K562 (cell line): ENCODE data around the gene CPT1C. TPM values are rescaled to one million over a fixed set of nuclear protein-coding genes. Genes with fewer than 3 reads are reported as not detected.
A peak's percentile ranks its signal among the peaks of the same experiment; 100 is the strongest.

Source experiments
- ELF1 ChIP-seq: fragments of 200-800 bp; sonication (Bioruptor generic); IDR thresholded peaks from 2 replicates; pipeline ENCODE4 v1.6.1; 2016; ENCODE audit warnings: missing genetic modification characterization, missing compliant biosample characterization
- EP300 ChIP-seq: IDR thresholded peaks from 2 replicates; pipeline ENCODE4 v1.6.1; 2012; ENCODE audit warnings: low read length, improper control_type of control experiment
- FOXK2 ChIP-seq, 2 experiments: fragments of 450-650 bp; IDR thresholded peaks in 1 of 2; conservative IDR thresholded peaks in 1 of 2; 2 replicates each; pipeline ENCODE4 v1.6.1; 2016; ENCODE audit warnings: low read depth in 2 of 2, mild to moderate bottlenecking in 1 of 2
- HMGN3 ChIP-seq: IDR thresholded peaks from 2 replicates; pipeline ENCODE4 v1.6.1; 2011; ENCODE audit warnings: borderline replicate concordance, low read depth, mild to moderate bottlenecking, mixed read lengths, low read length; ENCODE audit not compliant: insufficient read length; ENCODE audit errors: extremely low read depth
- MLLT1 ChIP-seq, 2 experiments: fragments of 450-650 bp; IDR thresholded peaks; 2 replicates each; pipeline ENCODE4 v1.6.1; 2016
- NCOA1 ChIP-seq: fragments of 450-650 bp; IDR thresholded peaks from 2 replicates; pipeline ENCODE4 v1.6.1; 2016; ENCODE audit warnings: low read depth
- PCBP1 ChIP-seq: fragments of 200-400 bp; formaldehyde crosslinking; IDR thresholded peaks from 2 replicates; pipeline ENCODE4 v1.6.1; 2018; ENCODE audit warnings: mild to moderate bottlenecking, low read depth, low read length; ENCODE audit not compliant: poor library complexity, severe bottlenecking
- ZFP36 ChIP-seq: fragments of 150-350 bp; IDR thresholded peaks from 2 replicates; pipeline ENCODE4 v1.6.1; 2018; ENCODE audit warnings: low read length, low read depth; ENCODE audit not compliant: partially characterized antibody
- polyA plus RNA-seq, 8 experiments: library from polyadenylated mRNA; depleted of rRNA in 4 of 8; stranded (reverse) in 5 of 8; unstranded in 3 of 8; fragments of >200 nt; fragmentation: Nextera tagmentation in 2 of 8; fragmentation: Illumina TruSeq in 1 of 8; extraction: Ambion mirVana in 2 of 8; extraction: Trizol in 1 of 8; gene quantifications; 2 replicates each; pipeline versions ENCODE4 v1.2.1 to v1.2.3, GENCODE V29; 2011 to 2014; ENCODE audit warnings: inconsistent platforms in 1 of 8, missing spikeins in 1 of 8
- total RNA-seq, 7 experiments: library from RNA; depleted of rRNA in 6 of 7; stranded (reverse); fragments of >200 nt in 6 of 7; fragmentation: Illumina TruSeq in 2 of 7; extraction: Trizol in 2 of 7; gene quantifications; 2 replicates each; pipeline versions ENCODE4 v1.2.1 to v1.2.3, GENCODE V29; 2011 to 2021; ENCODE audit warnings: low replicate concordance in 1 of 7
- TF ChIP-seq, protein P1 (sequence below): fragments of 250-450 bp; sonication (Bioruptor Pico); IDR thresholded peaks from 2 replicates; pipeline ENCODE4 v1.4.0; 2020
- TF ChIP-seq, protein P2 (sequence below): sonication (generic); formaldehyde crosslinking; IDR thresholded peaks from 2 replicates; pipeline ENCODE4 v1.8.0; 2022; ENCODE audit warnings: mild to moderate bottlenecking, missing genetic modification reagents
- TF ChIP-seq, protein P3 (sequence below): sonication (generic); formaldehyde crosslinking; IDR thresholded peaks from 2 replicates; pipeline ENCODE4 v1.8.1; 2023; ENCODE audit warnings: mild to moderate bottlenecking, missing genetic modification reagents

CPT1C gene
- total and polyA plus RNA-seq, 9 of the 15 experiments (the other 6 are each of a cell fraction or from before 2014, with no cell fraction given) = 1.9 to 12.3 (median 3.0) TPM

GRCh38 chr19:49664171-49665035, 26.5 kb upstream of the CPT1C start (continued):
- TF ChIP-seq, protein P1, sequence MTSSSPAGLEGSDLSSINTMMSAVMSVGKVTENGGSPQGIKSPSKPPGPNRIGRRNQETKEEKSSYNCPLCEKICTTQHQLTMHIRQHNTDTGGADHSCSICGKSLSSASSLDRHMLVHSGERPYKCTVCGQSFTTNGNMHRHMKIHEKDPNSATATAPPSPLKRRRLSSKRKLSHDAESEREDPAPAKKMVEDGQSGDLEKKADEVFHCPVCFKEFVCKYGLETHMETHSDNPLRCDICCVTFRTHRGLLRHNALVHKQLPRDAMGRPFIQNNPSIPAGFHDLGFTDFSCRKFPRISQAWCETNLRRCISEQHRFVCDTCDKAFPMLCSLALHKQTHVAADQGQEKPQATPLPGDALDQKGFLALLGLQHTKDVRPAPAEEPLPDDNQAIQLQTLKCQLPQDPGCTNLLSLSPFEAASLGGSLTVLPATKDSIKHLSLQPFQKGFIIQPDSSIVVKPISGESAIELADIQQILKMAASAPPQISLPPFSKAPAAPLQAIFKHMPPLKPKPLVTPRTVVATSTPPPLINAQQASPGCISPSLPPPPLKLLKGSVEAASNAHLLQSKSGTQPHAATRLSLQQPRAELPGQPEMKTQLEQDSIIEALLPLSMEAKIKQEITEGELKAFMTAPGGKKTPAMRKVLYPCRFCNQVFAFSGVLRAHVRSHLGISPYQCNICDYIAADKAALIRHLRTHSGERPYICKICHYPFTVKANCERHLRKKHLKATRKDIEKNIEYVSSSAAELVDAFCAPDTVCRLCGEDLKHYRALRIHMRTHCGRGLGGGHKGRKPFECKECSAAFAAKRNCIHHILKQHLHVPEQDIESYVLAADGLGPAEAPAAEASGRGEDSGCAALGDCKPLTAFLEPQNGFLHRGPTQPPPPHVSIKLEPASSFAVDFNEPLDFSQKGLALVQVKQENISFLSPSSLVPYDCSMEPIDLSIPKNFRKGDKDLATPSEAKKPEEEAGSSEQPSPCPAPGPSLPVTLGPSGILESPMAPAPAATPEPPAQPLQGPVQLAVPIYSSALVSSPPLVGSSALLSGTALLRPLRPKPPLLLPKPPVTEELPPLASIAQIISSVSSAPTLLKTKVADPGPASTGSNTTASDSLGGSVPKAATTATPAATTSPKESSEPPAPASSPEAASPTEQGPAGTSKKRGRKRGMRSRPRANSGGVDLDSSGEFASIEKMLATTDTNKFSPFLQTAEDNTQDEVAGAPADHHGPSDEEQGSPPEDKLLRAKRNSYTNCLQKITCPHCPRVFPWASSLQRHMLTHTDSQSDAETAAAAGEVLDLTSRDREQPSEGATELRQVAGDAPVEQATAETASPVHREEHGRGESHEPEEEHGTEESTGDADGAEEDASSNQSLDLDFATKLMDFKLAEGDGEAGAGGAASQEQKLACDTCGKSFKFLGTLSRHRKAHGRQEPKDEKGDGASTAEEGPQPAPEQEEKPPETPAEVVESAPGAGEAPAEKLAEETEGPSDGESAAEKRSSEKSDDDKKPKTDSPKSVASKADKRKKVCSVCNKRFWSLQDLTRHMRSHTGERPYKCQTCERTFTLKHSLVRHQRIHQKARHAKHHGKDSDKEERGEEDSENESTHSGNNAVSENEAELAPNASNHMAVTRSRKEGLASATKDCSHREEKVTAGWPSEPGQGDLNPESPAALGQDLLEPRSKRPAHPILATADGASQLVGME (CRISPR knock-in tag) = no peak
- TF ChIP-seq, protein P2, sequence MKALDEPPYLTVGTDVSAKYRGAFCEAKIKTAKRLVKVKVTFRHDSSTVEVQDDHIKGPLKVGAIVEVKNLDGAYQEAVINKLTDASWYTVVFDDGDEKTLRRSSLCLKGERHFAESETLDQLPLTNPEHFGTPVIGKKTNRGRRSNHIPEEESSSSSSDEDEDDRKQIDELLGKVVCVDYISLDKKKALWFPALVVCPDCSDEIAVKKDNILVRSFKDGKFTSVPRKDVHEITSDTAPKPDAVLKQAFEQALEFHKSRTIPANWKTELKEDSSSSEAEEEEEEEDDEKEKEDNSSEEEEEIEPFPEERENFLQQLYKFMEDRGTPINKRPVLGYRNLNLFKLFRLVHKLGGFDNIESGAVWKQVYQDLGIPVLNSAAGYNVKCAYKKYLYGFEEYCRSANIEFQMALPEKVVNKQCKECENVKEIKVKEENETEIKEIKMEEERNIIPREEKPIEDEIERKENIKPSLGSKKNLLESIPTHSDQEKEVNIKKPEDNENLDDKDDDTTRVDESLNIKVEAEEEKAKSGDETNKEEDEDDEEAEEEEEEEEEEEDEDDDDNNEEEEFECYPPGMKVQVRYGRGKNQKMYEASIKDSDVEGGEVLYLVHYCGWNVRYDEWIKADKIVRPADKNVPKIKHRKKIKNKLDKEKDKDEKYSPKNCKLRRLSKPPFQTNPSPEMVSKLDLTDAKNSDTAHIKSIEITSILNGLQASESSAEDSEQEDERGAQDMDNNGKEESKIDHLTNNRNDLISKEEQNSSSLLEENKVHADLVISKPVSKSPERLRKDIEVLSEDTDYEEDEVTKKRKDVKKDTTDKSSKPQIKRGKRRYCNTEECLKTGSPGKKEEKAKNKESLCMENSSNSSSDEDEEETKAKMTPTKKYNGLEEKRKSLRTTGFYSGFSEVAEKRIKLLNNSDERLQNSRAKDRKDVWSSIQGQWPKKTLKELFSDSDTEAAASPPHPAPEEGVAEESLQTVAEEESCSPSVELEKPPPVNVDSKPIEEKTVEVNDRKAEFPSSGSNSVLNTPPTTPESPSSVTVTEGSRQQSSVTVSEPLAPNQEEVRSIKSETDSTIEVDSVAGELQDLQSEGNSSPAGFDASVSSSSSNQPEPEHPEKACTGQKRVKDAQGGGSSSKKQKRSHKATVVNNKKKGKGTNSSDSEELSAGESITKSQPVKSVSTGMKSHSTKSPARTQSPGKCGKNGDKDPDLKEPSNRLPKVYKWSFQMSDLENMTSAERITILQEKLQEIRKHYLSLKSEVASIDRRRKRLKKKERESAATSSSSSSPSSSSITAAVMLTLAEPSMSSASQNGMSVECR (CRISPR knock-in tag) = peak; percentile 54; the same call in 1 of the 2 replicates
- TF ChIP-seq ELF1 (tag) (no peak), MLLT1 (IDR thresholded peaks at IDR 0.05) (no peak), EP300 (no peak), NCOA1 (no peak), HMGN3 (peak; percentile 72), PCBP1 (no peak), FOXK2 (conservative IDR thresholded peaks at IDR 0.05 in 1 of 2, IDR thresholded peaks at IDR 0.05 in 1 of 2; ENCODE audit: low read depth in 2 of 2) (0 out of 4 replicates have a peak, but pooled peaks of 1 of the 2 experiments have one; percentile 51), ZFP36 (no peak)
- TF ChIP-seq, protein P3, sequence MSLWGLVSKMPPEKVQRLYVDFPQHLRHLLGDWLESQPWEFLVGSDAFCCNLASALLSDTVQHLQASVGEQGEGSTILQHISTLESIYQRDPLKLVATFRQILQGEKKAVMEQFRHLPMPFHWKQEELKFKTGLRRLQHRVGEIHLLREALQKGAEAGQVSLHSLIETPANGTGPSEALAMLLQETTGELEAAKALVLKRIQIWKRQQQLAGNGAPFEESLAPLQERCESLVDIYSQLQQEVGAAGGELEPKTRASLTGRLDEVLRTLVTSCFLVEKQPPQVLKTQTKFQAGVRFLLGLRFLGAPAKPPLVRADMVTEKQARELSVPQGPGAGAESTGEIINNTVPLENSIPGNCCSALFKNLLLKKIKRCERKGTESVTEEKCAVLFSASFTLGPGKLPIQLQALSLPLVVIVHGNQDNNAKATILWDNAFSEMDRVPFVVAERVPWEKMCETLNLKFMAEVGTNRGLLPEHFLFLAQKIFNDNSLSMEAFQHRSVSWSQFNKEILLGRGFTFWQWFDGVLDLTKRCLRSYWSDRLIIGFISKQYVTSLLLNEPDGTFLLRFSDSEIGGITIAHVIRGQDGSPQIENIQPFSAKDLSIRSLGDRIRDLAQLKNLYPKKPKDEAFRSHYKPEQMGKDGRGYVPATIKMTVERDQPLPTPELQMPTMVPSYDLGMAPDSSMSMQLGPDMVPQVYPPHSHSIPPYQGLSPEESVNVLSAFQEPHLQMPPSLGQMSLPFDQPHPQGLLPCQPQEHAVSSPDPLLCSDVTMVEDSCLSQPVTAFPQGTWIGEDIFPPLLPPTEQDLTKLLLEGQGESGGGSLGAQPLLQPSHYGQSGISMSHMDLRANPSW (CRISPR knock-in tag) = 0 out of 2 replicates have a peak, but pooled peaks have one; percentile 22
